GM18505 (cell line): ENCODE results near the gene SLC16A10.
"Not testable (repeated sequence)": the region's sequence is repeated elsewhere in the genome, so short reads cannot be mapped to it uniquely, and the experiment has no call there.

Experiments used
- ATAC-seq: cut with Tn5 transposase; IDR thresholded peaks from one replicate; pipeline ENCODE4 v1.9.1; 2021; ENCODE audit not compliant: unreplicated experiment
- POLR2A ChIP-seq: IDR thresholded peaks from 4 replicates; pipeline ENCODE4 v1.6.1; 2011; ENCODE audit warnings: borderline replicate concordance; ENCODE audit not compliant: insufficient read depth, insufficient read length; ENCODE audit errors: extremely low read depth

The SLC16A10 gene

DNA sequence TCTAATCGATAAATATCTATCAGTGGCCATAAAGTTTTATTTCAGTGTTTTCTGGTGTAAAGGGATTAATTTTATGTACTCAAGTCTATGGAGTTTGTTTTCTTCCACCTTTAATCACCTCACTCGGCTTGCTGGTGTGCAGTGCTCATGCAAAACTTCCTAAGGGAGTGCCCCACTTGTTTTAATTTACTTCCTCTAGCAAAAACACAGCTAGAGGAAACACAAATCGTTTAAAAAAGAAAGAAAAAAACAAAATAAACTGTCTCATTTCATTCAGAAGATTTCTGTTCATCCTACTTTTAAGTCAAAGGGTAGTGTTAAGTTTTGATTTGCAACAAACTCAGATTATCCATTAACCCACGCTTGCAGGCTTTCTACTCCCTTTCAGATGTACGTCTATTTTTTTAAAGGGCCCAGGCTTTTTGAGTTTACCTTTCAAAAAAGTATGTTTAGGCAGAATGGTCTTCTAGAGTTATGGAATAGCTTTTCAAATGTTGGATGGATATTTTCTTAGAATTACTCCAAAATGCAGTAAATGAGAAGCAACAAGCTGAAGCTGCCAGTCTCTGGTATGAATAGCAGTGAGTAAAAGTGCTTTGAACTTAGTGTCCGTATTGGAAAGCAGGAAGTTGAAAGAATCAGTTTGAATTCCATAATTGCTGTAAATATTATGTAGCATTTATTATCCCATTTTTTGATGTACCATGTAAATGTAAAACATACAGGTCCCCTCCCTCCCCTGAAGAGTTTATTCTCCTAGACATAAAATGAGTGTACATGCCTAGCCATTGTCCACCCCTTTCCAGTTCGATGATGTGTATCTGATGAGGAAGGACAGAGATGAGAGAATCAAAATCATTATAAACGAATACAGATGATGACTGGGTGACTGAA is 113.3 kb downstream of the SLC16A10 start:
- no peak for TF ChIP-seq POLR2A
- ATAC-seq: no peak

DNA sequence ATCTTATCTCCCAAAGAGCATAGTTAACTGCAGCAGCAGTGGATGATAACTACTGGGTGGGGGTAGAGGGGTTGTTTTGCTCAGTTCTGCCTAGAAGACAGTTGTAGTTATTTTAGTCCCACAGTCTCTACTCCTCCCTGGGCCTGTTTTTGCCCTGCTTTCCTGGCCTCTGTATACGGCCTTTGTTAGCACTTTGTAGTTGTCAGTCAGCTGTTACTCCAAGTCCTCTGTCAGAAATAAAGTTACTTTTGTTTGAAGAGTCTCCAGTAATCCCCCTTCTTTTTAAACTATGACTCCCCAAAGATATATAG is 113.9 kb downstream of the SLC16A10 start:
- ATAC-seq: no peak
- TF ChIP-seq POLR2A: no peak

DNA sequence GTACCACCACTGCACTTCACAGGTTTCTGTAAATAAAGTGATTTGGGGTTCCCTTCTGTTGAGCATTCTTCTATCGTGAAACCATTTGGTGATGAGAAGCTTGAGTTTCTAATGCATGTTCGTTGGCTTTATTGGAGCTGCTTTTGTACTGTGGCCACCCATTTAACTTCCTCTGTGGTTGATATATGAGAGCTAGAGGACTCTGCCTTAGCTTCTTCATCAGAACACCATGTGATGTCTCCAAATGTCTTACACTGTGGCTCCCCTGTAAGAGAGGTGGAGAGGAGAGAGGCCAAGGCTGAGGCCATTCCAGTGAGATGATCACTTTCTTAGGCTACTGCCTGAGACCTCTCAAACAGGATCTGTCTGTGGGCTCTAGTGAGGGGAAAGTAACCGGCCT is 114.5 kb downstream of the SLC16A10 start:
- ATAC-seq: no peak
- no peak for TF ChIP-seq POLR2A

DNA sequence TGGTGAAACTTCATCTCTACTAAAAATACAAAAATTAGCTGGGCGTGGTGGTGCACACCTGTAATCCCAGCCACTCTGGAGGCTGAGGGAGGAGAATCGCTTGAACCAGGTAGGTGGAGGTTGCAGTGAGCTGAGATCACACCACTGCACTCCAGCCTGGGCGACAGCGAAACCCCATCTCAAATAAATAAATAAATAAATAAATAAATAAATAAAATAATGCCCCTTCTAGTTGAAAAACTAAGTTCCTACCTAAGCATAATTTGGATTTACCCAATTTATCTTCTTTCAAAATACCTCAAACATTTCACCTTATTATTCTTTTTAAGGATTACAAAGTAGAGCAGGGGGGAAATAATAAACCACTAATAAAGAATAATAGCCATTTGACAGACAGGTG is 116.2 kb downstream of the SLC16A10 start:
- ATAC-seq: not testable (repeated sequence)

DNA sequence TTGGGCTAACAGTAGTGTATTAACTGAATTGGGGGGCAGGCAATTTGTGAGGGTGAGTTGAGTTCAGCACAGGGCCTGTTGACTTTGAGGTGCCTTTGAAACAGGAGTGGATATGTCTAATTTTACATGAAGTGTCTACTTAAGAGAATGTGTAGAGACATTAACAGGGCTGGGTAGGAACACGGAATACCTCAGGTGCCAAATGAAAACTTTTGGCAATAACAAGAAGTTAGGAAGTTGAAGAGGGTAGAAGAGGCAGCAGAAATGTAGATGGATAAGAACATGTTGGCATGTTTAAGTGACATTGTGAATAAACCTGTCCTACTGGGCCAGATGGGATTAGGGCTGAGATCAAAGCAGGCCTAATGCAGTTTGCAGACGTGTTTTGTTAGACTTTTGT is 117.0 kb downstream of the SLC16A10 start:
- no peak for ATAC-seq
- no peak for TF ChIP-seq POLR2A

DNA sequence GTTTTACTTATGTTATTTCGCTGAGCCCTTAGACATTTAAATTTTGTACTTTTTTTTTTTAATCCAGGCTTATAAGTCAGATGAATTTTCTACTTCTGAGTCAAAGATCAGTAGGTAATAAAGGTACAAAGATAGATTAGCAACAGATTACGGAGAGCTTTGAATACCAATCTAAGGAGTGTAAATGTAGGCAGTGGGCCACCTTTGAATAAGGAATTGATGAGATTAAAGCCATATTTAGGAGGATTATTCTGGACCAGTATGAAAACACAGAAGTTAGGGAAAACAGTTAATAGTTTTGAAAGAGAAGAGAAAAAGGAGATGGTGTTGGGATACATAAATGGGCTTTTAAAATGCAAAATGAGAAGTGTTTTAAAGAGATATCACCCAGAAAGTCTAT is 117.6 kb downstream of the SLC16A10 start:
- TF ChIP-seq POLR2A: no peak
- no peak for ATAC-seq

DNA sequence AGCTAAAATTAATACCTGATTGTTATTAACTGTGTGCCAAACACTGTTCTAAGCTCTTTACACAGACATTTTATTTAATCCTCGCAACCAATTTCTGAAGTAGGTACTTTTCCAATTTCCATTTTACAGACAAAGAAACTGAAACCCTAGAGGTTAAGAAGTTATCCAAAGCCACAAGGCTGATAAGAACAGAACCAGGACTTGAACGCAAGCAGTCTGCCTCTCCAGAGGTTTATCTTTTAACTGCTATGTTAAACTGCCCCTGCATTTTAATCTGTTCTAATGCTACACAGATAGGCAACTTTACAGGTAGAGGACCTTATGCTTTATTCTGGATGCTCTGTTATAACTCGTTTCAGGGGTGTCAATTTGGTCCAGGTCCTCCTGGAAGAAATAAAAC is 118.2 kb downstream of the SLC16A10 start:
- TF ChIP-seq POLR2A: no peak
- no peak for ATAC-seq

DNA sequence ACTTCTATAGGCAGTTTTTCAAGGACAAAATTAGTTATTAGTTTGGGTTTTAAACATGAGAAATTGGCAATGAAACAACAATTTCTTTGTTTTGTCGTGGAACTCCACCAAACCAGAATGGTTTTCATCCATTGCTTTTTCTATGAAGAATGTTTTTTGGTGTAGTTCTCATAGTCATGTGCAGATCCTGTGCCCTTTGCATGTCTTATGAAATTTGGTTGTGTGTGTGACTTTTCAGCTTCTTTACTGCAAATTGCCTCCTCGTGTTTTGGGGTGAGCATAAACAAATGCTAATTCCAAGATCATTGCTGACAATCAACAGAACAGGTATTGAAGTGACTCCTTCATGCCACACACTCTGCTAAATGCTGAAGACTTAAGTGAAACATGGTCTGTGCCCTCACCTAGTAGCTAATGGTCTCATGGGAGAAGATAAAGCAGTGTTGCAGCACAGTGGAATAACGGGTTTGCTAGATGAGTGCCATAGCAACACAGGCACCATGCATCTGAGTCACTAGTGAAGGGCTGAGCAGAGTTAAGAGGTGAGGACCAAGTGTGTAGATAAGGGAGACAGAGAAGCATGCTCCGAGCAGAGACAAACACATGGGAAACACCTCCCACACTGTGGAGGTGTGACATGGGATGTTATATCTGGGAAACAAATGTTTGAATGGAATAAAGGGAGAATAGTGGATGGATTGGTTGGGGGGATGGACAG is 120.0 kb downstream of the SLC16A10 start:
- TF ChIP-seq POLR2A: no peak
- ATAC-seq: no peak

DNA sequence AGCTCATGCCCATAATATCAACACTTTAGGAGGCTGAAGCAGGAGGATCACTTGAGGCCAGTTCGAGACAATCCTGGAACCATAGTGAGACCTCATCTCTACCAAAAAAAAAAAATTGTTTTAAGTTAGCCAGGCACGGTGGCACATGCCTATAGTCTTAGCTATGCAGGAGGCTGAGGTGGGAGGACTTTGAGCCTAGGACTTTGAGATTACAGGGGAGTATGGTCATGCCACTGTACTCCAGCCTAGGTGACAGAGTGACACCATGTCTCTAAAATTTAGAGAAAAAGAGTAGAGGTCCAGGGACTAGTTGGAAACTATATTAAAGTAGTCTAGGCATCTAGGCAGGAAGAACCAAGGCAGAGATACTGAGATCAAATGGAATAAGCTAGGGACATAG is 121.6 kb downstream of the SLC16A10 start:
- no peak for ATAC-seq
- no peak for TF ChIP-seq POLR2A

DNA sequence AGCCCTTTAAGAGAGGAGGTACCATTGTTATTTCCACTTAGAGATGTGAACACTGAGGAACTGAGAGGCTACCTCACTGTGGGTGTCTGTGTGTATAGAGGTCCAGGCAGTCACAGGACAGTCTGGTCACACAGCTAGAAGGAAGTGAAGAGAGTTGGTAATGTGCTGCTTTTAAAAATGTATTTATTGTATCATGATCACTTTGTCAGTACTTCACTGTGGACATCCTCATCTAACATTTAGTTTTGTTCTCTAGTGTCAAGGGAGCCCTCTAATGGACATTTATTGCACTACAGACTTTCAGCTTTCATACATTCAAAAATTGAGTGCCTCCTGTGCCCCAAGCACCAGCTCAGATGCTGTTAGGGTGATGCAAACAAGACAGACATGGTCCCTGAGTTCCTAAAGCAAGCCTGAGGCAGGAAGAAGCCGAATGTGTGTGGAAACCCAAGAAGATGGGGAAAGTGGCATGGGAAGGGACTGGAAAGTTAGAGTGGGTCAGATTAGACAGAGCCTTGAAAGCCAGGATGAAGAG is 123.0 kb downstream of the SLC16A10 start:
- TF ChIP-seq POLR2A: no peak
- no peak for ATAC-seq

DNA sequence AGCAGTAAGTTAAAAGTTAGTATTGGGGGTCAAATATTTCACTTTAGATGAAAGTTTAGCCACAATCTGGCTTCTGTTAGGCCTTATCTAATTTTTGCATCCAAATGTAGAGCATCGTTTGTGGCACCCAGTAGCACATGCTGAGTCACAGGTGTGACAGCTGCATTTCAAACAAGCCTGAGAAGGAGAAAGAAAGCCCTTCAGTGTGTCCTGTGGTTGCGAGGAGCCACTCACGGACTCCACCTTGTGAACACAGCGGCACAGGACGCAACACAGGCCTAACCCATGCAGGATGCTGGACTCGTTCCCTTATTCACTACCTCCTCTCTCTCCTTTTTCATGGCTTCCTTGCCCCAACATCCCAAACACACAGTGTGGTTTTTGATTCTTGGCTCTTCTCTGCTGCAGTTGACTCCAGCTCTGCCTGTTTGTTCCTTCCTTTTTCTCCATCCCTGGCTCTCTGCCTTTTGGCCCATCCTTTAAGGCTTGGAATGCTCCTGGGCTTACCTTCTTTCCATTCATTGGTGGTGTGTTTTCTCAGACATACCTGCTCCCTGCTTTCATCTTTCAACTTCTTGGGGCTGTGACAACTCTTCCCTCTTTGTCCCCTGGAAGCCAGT is 124.2 kb downstream of the SLC16A10 start:
- ATAC-seq: no peak

DNA sequence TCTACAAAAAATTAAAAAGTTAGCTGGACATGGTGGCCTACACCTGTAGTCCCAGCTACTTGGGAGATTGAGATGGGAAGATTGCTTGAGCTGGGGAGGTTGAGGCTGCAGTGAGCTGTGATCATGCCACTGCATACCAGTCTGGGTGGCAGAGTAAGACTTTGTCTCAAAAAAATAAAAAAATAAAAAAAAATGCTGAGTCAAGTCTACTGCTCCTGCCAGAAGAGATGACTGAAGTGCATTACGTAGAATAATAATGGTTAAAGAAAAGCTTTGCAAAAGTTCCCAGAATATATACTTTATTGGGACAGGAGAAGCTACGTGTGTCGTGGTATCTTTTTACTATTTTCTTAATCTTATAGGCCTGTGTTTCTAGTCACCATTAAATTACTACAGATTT is 125.3 kb downstream of the SLC16A10 start:
- no peak for TF ChIP-seq POLR2A
- no peak for ATAC-seq

More for the DNA sequence above, 124.2 kb downstream of the SLC16A10 start:
- TF ChIP-seq POLR2A: no peak

DNA sequence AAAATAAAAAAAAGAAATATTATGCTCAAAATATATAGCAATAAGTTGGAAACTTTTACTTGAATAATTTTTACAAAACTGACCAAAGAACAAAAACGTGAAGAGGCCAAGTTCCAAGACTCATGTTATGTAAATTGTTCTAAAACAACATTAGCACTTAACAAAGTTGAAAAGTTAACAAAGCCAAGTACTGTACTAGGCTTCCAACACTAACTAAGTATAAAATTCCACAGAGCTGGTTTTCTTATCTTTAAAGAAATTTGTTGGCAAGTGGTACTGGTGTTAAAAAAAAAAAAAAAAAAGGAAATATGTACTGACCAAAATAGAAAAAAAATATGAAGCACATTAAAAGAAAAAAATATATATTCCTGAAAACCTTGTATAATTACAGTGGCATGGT is 127.8 kb downstream of the SLC16A10 start:
- no peak for ATAC-seq
- TF ChIP-seq POLR2A: no peak

DNA sequence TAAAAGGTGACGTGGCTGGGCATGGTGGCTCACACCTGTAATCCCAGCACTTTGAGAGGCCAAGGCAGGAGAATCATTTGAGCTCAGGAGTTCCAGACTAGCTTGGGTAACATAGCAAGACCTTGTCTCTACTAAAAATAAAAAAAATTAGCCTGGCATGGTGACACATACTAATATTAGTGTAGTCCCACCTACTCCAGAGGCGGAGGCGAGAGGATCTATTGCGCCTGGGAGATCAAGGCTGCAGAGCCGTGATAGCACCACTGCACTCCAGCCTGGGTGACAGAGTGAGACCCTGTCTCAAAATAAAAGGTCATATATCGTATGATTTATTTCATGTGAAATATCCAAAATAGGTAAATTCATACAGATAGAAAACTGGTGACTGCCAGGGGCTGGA is 132.5 kb downstream of the SLC16A10 start:
- ATAC-seq: no peak
- no peak for TF ChIP-seq POLR2A
